ENCODE data around the gene FSCB.

Gene FSCB

GRCh38 chr14:44508834-44509233 is 1.8 kb upstream of the FSCB start:
- TF ChIP-seq, protein P1, sequence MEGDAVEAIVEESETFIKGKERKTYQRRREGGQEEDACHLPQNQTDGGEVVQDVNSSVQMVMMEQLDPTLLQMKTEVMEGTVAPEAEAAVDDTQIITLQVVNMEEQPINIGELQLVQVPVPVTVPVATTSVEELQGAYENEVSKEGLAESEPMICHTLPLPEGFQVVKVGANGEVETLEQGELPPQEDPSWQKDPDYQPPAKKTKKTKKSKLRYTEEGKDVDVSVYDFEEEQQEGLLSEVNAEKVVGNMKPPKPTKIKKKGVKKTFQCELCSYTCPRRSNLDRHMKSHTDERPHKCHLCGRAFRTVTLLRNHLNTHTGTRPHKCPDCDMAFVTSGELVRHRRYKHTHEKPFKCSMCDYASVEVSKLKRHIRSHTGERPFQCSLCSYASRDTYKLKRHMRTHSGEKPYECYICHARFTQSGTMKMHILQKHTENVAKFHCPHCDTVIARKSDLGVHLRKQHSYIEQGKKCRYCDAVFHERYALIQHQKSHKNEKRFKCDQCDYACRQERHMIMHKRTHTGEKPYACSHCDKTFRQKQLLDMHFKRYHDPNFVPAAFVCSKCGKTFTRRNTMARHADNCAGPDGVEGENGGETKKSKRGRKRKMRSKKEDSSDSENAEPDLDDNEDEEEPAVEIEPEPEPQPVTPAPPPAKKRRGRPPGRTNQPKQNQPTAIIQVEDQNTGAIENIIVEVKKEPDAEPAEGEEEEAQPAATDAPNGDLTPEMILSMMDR (IDR thresholded peaks at IDR 0.05; ENCODE audit: low read depth, low read length): no peak
- no peak overlapping the region for H3K4me3 ChIP-seq (replicated peaks in 1 of 2; ENCODE audit: low read depth in 2 of 2, low read length in 2 of 2)
- no peak for DNase-seq (ENCODE audit: low read depth in 2 of 2)

- TF ChIP-seq, protein P1 (IDR thresholded peaks at IDR 0.05; ENCODE audit: low read depth, low read length): no peak
- DNase-seq (ENCODE audit: low read depth in 2 of 2): no peak
These were observed 1.5 kb downstream of the FSCB start for GRCh38 chr14:44505588-44505987.

GRCh38 chr14:44497148-44497547 is 9.9 kb downstream of the FSCB start:
- no peak overlapping the region for H3K4me3 ChIP-seq (replicated peaks in 1 of 2; ENCODE audit: low read depth in 2 of 2, low read length in 2 of 2)
- DNase-seq (ENCODE audit: low read depth in 2 of 2): no peak
- TF ChIP-seq, protein P1 (IDR thresholded peaks at IDR 0.05; ENCODE audit: low read depth, low read length): no peak

More at GRCh38 chr14:44505588-44505987, 1.5 kb downstream of the FSCB start:
- H3K4me3 ChIP-seq (replicated peaks in 1 of 2; ENCODE audit: low read depth in 2 of 2, low read length in 2 of 2): no peak overlapping the region

DNA sequence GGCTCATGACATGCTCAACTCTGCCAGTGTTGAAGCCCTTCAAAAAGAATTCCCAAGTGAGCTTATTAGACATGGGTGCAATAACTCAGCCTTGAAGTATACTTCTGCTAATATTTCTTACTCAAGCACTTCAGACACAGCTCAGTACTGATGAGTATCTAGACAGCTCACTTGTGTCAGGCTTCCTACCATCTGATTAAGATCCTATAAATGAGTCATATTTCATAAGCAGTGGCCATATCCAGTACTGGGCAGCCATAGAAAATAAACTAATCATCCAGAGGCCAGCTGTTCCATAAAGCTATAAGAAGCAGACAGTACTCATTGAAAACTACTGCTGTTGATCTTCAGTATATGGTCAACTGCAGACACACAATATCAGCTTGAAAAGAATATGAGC is 12.9 kb downstream of the FSCB start:
- DNase-seq (ENCODE audit: low read depth in 2 of 2): no peak
- H3K4me3 ChIP-seq (replicated peaks in 1 of 2; ENCODE audit: low read depth in 2 of 2, low read length in 2 of 2): no peak overlapping the region
- TF ChIP-seq, protein P1 (IDR thresholded peaks at IDR 0.05; ENCODE audit: low read depth, low read length): no peak

GRCh38 chr14:44490966-44491365 is 16.1 kb downstream of the FSCB start:
- DNase-seq (ENCODE audit: low read depth in 2 of 2): no peak
- TF ChIP-seq, protein P1 (IDR thresholded peaks at IDR 0.05; ENCODE audit: low read depth, low read length): no peak
- H3K4me3 ChIP-seq (replicated peaks in 1 of 2; ENCODE audit: low read depth in 2 of 2, low read length in 2 of 2): no peak overlapping the region

DNA sequence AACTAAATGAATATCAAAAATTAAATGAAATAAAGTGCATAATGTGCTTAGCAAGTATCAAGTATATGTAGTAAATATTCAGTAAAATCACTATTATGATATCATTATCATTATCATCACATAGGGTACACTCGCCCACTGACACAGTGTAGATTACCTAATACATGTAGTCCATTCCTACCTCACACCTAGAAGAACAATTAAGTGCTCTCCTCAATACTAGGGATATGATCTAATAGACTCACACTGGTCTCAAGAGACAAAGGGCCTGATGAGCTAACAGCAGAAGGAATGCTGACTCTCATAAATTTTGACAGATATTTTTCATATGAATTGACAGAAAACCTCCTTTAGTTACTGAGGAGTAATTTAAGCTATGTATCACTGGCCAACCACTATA is 29.1 kb downstream of the FSCB start:
- no peak overlapping the region for H3K4me3 ChIP-seq (replicated peaks in 1 of 2; ENCODE audit: low read depth in 2 of 2, low read length in 2 of 2)
- TF ChIP-seq, protein P1 (IDR thresholded peaks at IDR 0.05; ENCODE audit: low read depth, low read length): no peak
- DNase-seq (ENCODE audit: low read depth in 2 of 2): no peak

- no peak overlapping the region for H3K4me3 ChIP-seq (replicated peaks in 1 of 2; ENCODE audit: low read depth in 2 of 2, low read length in 2 of 2)
- no peak for DNase-seq (ENCODE audit: low read depth in 2 of 2)
- TF ChIP-seq, protein P1 (IDR thresholded peaks at IDR 0.05; ENCODE audit: low read depth, low read length): no peak
These were observed 38.3 kb downstream of the FSCB start for GRCh38 chr14:44468771-44469170.

All from cardiac fibroblast (primary cell).